B cell (primary cell): Measurements from ENCODE around the gene ATP8A2. TPM values are rescaled to one million over a fixed set of nuclear protein-coding genes. Genes with fewer than 3 reads are reported as not detected.
"Not testable (repeated sequence)": the region's sequence is repeated elsewhere in the genome, so short reads cannot be mapped to it uniquely, and the experiment has no call there.

ENCODE experiments used
- ATAC-seq: fragments of 200-7000 bp; cut with Tn5 transposase; one replicate; pipeline ENCODE4 v1.10.0; 2021; ENCODE audit warnings: low read depth, mild to moderate bottlenecking, moderate number of reproducible peaks, moderate library complexity
- CTCF ChIA-PET: fragments of 350-600 bp; sonication (Branson Sonifier 250); formaldehyde crosslinking; loops from one replicate; lab custom pipeline; 2021; ENCODE audit warnings: antibody characterized with exemption, inconsistent platforms; lab: Charles Lee
- POLR2A ChIA-PET: fragments of 350-600 bp; sonication (Branson Sonifier 250); formaldehyde crosslinking; loops from one replicate; lab custom pipeline; 2021; ENCODE audit warnings: antibody characterized with exemption; lab: Charles Lee
- DNase-seq: peaks from one replicate; pipeline ENCODE4 v3.0.0; 2013
- H2AFZ ChIP-seq: 2 replicates; pipeline ENCODE4 v1.6.1; 2012; ENCODE audit warnings: mild to moderate bottlenecking, low read depth, low read length; ENCODE audit not compliant: insufficient read depth, poor library complexity, severe bottlenecking
- H3K27ac ChIP-seq, 2 donors: 1 replicate in 1 of 2; 2 replicates in 1 of 2; pipeline ENCODE4 v1.5.1; 2012 to 2013; ENCODE audit warnings: low read length in 2 of 2, mild to moderate bottlenecking in 2 of 2, moderate library complexity in 1 of 2
- H3K27me3 ChIP-seq, 4 experiments: fragments of 200-600 bp in 1 of 4; sonication (generic) in 1 of 4; replicated peaks in 1 of 4; 1 replicate in 2 of 4; 2 replicates in 2 of 4; pipeline versions ENCODE4 v1.6.1 to v1.7.0; 2013 to 2016; ENCODE audit warnings: low read length in 3 of 4, mild to moderate bottlenecking in 2 of 4, mixed read lengths in 1 of 4, moderate library complexity in 1 of 4; ENCODE audit not compliant: insufficient read depth in 4 of 4, control insufficient read depth in 3 of 4; ENCODE audit errors: control extremely low read depth in 1 of 4
- H3K36me3 ChIP-seq, 2 experiments: replicated peaks in 1 of 2; 1 replicate in 1 of 2; 2 replicates in 1 of 2; pipeline versions ENCODE4 v1.6.1 to v1.7.1; 2013; ENCODE audit warnings: low read length in 1 of 2; ENCODE audit not compliant: insufficient read depth in 2 of 2, control insufficient read depth in 1 of 2; ENCODE audit errors: control extremely low read depth in 1 of 2, extremely low read depth in 1 of 2
- H3K4me1 ChIP-seq, 2 donors: fragments of 200-600 bp in 1 of 2; sonication (generic) in 1 of 2; 1 replicate in 1 of 2; 2 replicates in 1 of 2; pipeline versions ENCODE4 v1.5.1 to v1.6.1; 2013 to 2017; ENCODE audit warnings: low read length in 2 of 2; ENCODE audit not compliant: control insufficient read depth in 2 of 2, insufficient read depth in 2 of 2
- H3K4me2 ChIP-seq: replicated peaks from 2 replicates; pipeline ENCODE3; 2012; ENCODE audit warnings: mild to moderate bottlenecking, low read depth, low read length; ENCODE audit not compliant: poor library complexity, severe bottlenecking
- H3K4me3 ChIP-seq, 5 experiments: fragments of 200-600 bp in 1 of 5; sonication (generic) in 1 of 5; 1 replicate in 3 of 5; 2 replicates in 2 of 5; pipeline versions ENCODE4 v1.5.1 to v1.7.0; 2011 to 2016; ENCODE audit warnings: low read length in 4 of 5, mild to moderate bottlenecking in 4 of 5, low read depth in 2 of 5, control low read depth in 1 of 5, moderate library complexity in 1 of 5; ENCODE audit not compliant: insufficient read depth in 1 of 5; ENCODE audit errors: control extremely low read depth in 1 of 5, extremely low read depth in 1 of 5
- H3K79me2 ChIP-seq: fragments of 200-600 bp; sonication (generic); one replicate; pipeline ENCODE4 v1.6.0; 2016; ENCODE audit warnings: low read length; ENCODE audit not compliant: control insufficient read depth, insufficient read depth
- H3K9ac ChIP-seq: fragments of 200-600 bp; sonication (generic); 2 replicates; pipeline ENCODE4 v1.6.1; 2017; ENCODE audit warnings: mild to moderate bottlenecking, low read length, moderate library complexity
- H3K9me3 ChIP-seq, 3 donors: one replicate each; pipeline versions ENCODE4 v1.6.1 to v1.7.1; 2013; ENCODE audit warnings: low read length in 2 of 3; ENCODE audit not compliant: control insufficient read depth in 2 of 3, insufficient read depth in 1 of 3; ENCODE audit errors: control extremely low read depth in 1 of 3
- H4K20me1 ChIP-seq: 2 replicates; pipeline ENCODE4 v1.6.0; 2012; ENCODE audit warnings: mild to moderate bottlenecking, low read length; ENCODE audit not compliant: insufficient read depth, control insufficient read depth, poor library complexity, severe bottlenecking
- H3K27ac Mint-ChIP-seq: one replicate; pipeline ENCODE4 v1.8.0; 2021; ENCODE audit warnings: mixed read lengths
- H3K27me3 Mint-ChIP-seq: one replicate; pipeline ENCODE4 v1.8.0; 2021; ENCODE audit warnings: mixed read lengths
- H3K4me1 Mint-ChIP-seq: one replicate; pipeline ENCODE4 v1.8.0; 2021; ENCODE audit warnings: mixed read lengths
- H3K4me3 Mint-ChIP-seq: one replicate; pipeline ENCODE4 v1.8.0; 2021; ENCODE audit warnings: mixed read lengths
- H3K9me3 Mint-ChIP-seq: one replicate; pipeline ENCODE4 v1.8.0; 2022; ENCODE audit warnings: mixed read lengths; ENCODE audit not compliant: insufficient read depth
- EZH2 ChIP-seq: IDR thresholded peaks from 2 replicates; pipeline ENCODE4 v1.6.1; 2012; ENCODE audit warnings: borderline replicate concordance, low read depth, mild to moderate bottlenecking, moderate library complexity, low read length; ENCODE audit not compliant: insufficient read depth, poor library complexity, severe bottlenecking
- whole genome bisulfite sequencing: methylation state at CpG from one replicate; pipeline ENCODE4 v1.1.5; 2013; ENCODE audit warnings: missing lambda C conversion rate; ENCODE audit not compliant: insufficient coverage; 5-methylcytosine and 5-hydroxymethylcytosine counted together
- intact Hi-C: fragments of 100-400 bp; cut with micrococcal nuclease; formaldehyde crosslinking; loops from one replicate; pipeline ENCODE4 v1.10.0; 2022
- polyA plus RNA-seq: library from polyadenylated mRNA; depleted of rRNA; stranded (reverse); fragments of >200 nt; gene quantifications from 2 replicates; pipeline ENCODE4 v1.2.3, GENCODE V29; 2012
- total RNA-seq, 2 donors: library from RNA; stranded (reverse); fragments of 120-200 nt in 1 of 2; gene quantifications; 1 replicate in 1 of 2; 2 replicates in 1 of 2; pipeline versions ENCODE4 v1.2.3 to v1.2.4, GENCODE V29; 2013 to 2022
- TF ChIP-seq, protein P1 (sequence below): fragments of 200-600 bp; IDR thresholded peaks from one replicate; pipeline ENCODE4 v1.8.0; 2022; ENCODE audit warnings: antibody characterized with exemption, mild to moderate bottlenecking

ATP8A2 gene
- total and polyA plus RNA-seq, 2 donors (not counting 1 experiment from before 2014, with no cell fraction given), result not detected

DNA sequence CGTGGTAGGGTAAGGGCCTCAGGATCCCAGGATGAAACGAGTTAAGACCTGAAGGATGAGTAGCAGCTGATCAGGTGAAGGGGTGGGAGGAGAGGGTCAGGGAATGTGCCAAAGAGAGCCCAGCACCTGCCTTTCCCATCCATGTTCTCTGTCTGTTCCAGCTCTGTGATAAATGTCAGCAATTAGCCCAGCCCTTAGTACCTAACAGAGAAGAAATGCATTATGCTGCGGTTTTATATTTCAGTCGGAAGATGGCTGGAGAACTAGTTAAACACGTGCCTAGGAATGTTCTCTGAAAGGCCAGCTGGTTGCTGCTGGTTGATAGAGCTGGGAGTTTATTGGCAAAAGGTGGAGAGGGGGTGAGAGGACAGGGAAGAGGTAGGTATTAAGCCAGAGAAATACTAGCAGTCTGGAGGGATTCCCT, 411.8 kb downstream of the ATP8A2 start:
- intact Hi-C loops, result no loop called here
- Histone ChIP-seq H3K9ac (no peak overlapping the region), H3K27ac (no peak overlapping the region), H3K9me3 (peaks cover 0 to 5% (median 0%) of the 10 kb centered on the region in 3 donors), H3K36me3 (no peaks in the 10 kb centered on the region), H3K4me2 (no peak overlapping the region), H3K4me3 (no peak overlapping the region), H3K79me2 (no peaks in the 10 kb centered on the region), H3K27me3 (no peaks in the 10 kb centered on the region), H2AFZ (no peak overlapping the region), H3K4me1 (no peaks in the 10 kb centered on the region), H4K20me1 (no peaks in the 10 kb centered on the region)
- TF ChIP-seq EZH2, result no peak
- TF ChIP-seq, protein P1, sequence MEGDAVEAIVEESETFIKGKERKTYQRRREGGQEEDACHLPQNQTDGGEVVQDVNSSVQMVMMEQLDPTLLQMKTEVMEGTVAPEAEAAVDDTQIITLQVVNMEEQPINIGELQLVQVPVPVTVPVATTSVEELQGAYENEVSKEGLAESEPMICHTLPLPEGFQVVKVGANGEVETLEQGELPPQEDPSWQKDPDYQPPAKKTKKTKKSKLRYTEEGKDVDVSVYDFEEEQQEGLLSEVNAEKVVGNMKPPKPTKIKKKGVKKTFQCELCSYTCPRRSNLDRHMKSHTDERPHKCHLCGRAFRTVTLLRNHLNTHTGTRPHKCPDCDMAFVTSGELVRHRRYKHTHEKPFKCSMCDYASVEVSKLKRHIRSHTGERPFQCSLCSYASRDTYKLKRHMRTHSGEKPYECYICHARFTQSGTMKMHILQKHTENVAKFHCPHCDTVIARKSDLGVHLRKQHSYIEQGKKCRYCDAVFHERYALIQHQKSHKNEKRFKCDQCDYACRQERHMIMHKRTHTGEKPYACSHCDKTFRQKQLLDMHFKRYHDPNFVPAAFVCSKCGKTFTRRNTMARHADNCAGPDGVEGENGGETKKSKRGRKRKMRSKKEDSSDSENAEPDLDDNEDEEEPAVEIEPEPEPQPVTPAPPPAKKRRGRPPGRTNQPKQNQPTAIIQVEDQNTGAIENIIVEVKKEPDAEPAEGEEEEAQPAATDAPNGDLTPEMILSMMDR, result no peak
- ATAC-seq, result no peak
- H3K27me3 Mint-ChIP-seq, result no peaks in the 10 kb centered on the region
- no peak overlapping the region for H3K27ac Mint-ChIP-seq
- no peak for DNase-seq
- no peaks in the 10 kb centered on the region for H3K9me3 Mint-ChIP-seq
- H3K4me3 Mint-ChIP-seq, result no peak overlapping the region
- ChIA-PET CTCF (no interaction called here), POLR2A (no interaction called here)
- WGBS, result 81% methylated on average over 5 of the region's 5 CpGs
- peaks cover 2% of the 10 kb centered on the region for H3K4me1 Mint-ChIP-seq

DNA sequence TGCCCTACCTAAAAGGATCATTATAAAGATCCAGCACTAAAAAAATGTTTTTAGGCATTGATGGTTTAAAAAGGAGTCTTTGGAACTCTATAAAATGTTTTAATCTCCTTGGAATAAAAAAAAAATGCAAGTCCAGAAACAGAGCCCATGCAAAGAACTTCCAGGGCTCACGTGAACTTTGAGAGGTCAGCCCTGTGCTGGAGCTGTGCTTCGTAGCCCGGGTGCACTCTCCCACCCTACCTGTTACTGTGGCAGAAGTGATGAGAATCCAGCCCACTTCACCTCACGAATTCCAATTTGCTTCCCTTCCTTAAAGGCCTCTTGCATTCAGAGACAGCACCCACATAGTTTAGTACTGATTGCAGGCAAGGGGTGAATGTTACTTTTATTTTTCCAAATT, 412.3 kb downstream of the ATP8A2 start:
- no peak overlapping the region for H3K27ac Mint-ChIP-seq
- TF ChIP-seq, protein P1, result no peak
- TF ChIP-seq EZH2, result no peak
- H3K4me1 Mint-ChIP-seq, result no peaks in the 10 kb centered on the region
- H3K36me3 ChIP-seq, result no peaks in the 10 kb centered on the region
- H3K9me3 Mint-ChIP-seq, result no peaks in the 10 kb centered on the region
- no peak overlapping the region for H3K4me2 ChIP-seq
- no peaks in the 10 kb centered on the region for H3K27me3 ChIP-seq
- WGBS, result 68% methylated on average over 3 of the region's 4 CpGs
- no peak overlapping the region for H3K4me3 ChIP-seq
- no peak overlapping the region for H3K27ac ChIP-seq
- intact Hi-C loops, result no loop called here
- no peak overlapping the region for H2AFZ ChIP-seq
- ChIA-PET POLR2A (no interaction called here), CTCF (no interaction called here)
- H3K79me2 ChIP-seq, result no peaks in the 10 kb centered on the region
- no peaks in the 10 kb centered on the region for H3K27me3 Mint-ChIP-seq
- ATAC-seq, result no peak
- no peaks in the 10 kb centered on the region for H4K20me1 ChIP-seq
- no peak overlapping the region for H3K4me3 Mint-ChIP-seq
- DNase-seq, result no peak
- H3K4me1 ChIP-seq, result no peaks in the 10 kb centered on the region
- peaks cover 0 to 5% (median 0%) of the 10 kb centered on the region in 3 donors for H3K9me3 ChIP-seq
- no peak overlapping the region for H3K9ac ChIP-seq

DNA sequence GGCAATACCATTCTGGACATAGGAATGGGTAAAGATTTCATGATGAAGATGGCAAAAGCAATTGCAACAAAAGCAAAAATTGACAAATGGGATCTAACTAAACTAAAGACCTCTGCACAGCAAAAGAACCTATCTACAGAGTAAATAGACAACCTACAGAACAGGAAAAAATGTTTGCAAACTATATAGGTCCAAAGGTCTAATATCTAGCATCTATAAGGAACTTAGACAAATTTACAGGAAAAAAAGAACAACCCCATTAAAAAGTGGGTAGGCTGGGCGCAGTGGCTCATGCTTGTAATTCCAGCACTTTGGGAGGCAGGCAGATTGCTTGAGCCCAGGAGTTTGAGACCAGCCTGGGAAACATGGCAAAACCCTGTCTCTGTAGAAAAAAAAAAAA, 418.4 kb downstream of the ATP8A2 start:
- H3K4me3 ChIP-seq, DNase-seq, H3K27ac ChIP-seq, H3K4me3 Mint-ChIP-seq, H4K20me1 ChIP-seq, H3K27ac Mint-ChIP-seq, H3K79me2 ChIP-seq, H3K36me3 ChIP-seq, CTCF ChIA-PET, H3K9me3 Mint-ChIP-seq, H3K9ac ChIP-seq, H2AFZ ChIP-seq, H3K4me1 ChIP-seq, H3K4me1 Mint-ChIP-seq, ATAC-seq, H3K4me2 ChIP-seq, POLR2A ChIA-PET, H3K27me3 Mint-ChIP-seq, H3K27me3 ChIP-seq, intact Hi-C loops, H3K9me3 ChIP-seq: not testable (repeated sequence)
- WGBS, result 80% methylated on average over 1 of the region's 1 CpG
